SK-N-MC (cell line): Measurements from ENCODE around the gene ALAD.

ENCODE experiments used
- EZH2 ChIP-seq: fragments of 200-600 bp; sonication (generic); IDR thresholded peaks from one replicate; pipeline ENCODE4 v1.6.1; 2017; ENCODE audit warnings: antibody characterized with exemption
- FOXP2 ChIP-seq: optimal IDR thresholded peaks from 2 replicates; pipeline ENCODE3; 2011; ENCODE audit warnings: mild to moderate bottlenecking, moderate library complexity; ENCODE audit not compliant: insufficient read depth; ENCODE audit errors: extremely low read length, control extremely low read depth
- POLR2AphosphoS5 ChIP-seq: IDR thresholded peaks from 2 replicates; pipeline ENCODE4 v1.6.1; 2012; ENCODE audit warnings: mild to moderate bottlenecking, low read depth, low read length, borderline replicate concordance

DNA sequence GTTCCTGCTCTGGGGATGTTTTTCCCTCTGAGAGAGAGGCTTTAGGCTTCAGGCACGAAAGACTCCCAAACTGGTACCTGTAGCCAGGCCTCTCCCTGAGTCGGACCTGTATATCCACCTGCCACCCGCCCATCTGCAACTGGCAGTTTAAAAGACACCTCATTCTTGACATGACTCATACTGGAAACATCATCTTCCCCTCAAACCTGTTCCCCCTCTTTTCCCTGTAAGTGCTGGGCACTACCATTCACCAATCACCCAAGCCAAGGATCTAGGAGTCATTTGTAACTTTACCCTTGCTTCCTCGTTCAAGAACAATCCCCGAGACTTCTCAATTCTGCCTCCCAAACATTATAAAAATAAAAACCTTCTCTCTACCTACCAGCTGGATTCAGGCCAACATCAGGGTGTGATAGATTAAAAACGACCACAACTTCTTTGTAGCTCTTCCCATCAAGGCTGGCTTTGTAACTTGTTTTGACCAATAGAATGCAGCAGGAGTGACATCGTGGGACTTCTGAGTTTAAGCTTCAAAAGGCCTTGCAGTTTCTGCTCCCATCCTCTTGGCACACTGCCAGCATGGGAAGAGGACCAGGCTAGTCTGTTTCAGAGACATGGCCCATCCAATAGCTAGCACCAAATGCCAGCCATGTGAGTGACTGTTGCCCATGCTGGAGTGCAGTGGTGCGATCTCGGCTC lies 59.2 kb downstream of the ALAD start:
- TF ChIP-seq POLR2AphosphoS5 (no peak), EZH2 (no peak), FOXP2 (no peak)
